Measurements from ENCODE around the gene NUP214. TPM values are rescaled to one million over a fixed set of nuclear protein-coding genes. Genes with fewer than 3 reads are reported as not detected.

NUP214 gene
- total RNA-seq, 4 donors from 2014 or later, result 27.4 to 78.3 (median 47.4) TPM

- no peak for DNase-seq (ENCODE audit: low spot score)
- no peak for TF ChIP-seq CTCF (IDR thresholded peaks at IDR 0.05)
- no peak for ATAC-seq (ENCODE audit: low FRiP score)
Observed at GRCh38 chr9:131103535-131103934, 21.9 kb upstream of the NUP214 start.

DNA sequence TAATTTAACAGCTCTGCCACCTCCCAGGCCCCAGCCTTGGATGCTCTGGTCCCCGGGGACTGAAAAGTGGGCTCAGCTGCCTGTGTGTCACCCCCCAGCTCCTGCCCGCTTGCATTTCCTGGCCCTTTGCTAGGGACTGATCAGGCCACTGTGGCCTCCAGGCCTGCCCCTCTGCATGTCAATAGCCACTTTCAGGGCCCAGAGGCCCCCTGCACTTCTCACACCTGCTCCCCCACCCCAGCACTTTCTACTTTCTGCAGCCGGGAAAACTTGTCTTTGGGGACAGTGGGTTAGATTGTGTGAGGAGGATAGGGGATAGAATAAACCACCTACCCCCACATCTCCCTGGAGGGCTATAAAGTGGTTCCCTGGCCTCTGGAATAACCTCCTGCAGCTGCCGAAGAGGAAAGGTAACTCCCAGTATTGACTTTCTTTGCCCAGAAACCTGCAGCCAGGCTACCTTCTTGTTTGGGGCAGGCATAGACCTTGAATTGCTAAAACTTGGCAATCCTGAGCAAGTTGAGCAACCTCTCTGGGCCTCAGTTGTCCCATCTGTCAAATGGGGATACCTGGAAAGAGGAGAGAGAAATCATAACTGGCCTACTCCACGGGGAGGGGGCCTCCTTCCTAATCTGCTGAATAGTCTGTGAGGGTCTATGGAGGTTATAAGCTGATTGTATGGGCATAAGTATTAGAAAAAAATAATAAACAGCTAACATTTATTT lies 21.2 kb upstream of the NUP214 start:
- no peak for TF ChIP-seq CTCF (IDR thresholded peaks at IDR 0.05)
- ATAC-seq (ENCODE audit: low FRiP score) (no peak), DNase-seq (ENCODE audit: low spot score) (no peak)

GRCh38 chr9:131105952-131106351 lies 19.4 kb upstream of the NUP214 start:
- ATAC-seq (ENCODE audit: low FRiP score), result no peak
- no peak for DNase-seq (ENCODE audit: low spot score)
- no peak for TF ChIP-seq CTCF (IDR thresholded peaks at IDR 0.05)

- no peak for TF ChIP-seq CTCF (IDR thresholded peaks at IDR 0.05)
- ATAC-seq (ENCODE audit: low FRiP score) (no peak), DNase-seq (ENCODE audit: low spot score) (no peak)
Observed at GRCh38 chr9:131107760-131108159, 17.6 kb upstream of the NUP214 start.

DNA sequence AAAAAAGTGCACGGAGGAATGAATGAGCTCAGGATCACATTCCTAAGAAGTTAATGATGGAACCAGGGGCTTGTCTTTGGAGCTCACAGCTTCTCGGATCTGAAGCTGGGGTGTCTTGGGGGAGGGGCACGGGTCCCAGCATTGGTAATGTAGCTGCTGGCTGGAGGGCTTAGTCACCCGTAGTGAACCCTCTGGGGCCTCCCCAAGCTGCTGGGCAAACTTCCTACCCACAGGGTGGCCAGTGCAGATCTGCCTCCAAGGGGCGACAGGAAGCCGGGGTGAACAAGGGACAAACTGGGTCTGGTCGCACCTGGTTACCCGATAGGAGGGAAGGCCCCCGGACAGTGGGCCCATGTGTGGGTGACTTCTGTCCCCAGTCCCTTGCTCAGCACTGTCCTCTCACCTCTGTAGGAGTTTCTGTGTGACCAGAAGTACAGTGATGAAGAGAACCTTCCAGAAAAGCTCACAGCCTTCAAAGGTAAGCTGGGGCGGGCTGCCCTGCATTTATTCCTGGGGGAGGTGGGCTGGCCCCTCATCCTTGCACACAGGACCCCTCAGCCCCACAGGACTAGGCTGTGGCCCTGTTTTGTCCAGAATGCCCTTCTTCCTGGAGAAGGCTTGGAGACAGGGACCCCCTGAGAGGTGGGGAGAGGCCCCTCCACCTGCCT lies 14.1 kb upstream of the NUP214 start:
- ATAC-seq (ENCODE audit: low FRiP score) (no peak), DNase-seq (ENCODE audit: low spot score) (no peak)

DNA sequence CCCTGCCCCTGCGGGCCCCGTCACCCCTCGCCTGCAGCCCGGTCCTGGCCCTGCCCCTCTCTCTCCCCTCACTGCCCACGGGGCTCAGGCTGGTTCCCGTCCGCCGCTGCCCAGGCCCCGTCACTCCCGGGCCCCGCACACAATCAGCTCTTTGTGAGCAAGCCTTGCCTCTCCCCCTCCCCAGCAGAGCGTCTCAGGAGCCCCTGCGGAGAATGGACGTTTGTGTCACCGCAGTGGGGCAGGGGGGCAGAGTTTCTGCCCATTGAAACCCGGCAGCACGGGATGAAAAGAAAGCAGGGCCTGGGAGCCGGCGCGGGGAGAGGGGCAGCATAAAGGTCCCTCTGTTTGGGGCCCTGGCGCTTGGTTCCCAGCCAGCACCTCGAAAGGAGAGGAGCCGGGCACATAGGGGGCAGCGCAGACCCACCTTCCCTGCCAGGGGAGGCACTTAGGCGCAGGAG lies 13.5 kb upstream of the NUP214 start:
- DNase-seq (ENCODE audit: low spot score), result no peak
- no peak for TF ChIP-seq CTCF (IDR thresholded peaks at IDR 0.05)
- no peak for ATAC-seq (ENCODE audit: low FRiP score)

More for the DNA sequence above, 14.1 kb upstream of the NUP214 start:
- no peak for TF ChIP-seq CTCF (IDR thresholded peaks at IDR 0.05)
